Measurements from ENCODE around the gene ODAD4. TPM values are rescaled to one million over a fixed set of nuclear protein-coding genes. Genes with fewer than 3 reads are reported as not detected.

Gene ODAD4
- polyA plus RNA-seq, 1 of the 3 experiments (the other 2 are of a cell fraction), result 1.1 TPM

DNA sequence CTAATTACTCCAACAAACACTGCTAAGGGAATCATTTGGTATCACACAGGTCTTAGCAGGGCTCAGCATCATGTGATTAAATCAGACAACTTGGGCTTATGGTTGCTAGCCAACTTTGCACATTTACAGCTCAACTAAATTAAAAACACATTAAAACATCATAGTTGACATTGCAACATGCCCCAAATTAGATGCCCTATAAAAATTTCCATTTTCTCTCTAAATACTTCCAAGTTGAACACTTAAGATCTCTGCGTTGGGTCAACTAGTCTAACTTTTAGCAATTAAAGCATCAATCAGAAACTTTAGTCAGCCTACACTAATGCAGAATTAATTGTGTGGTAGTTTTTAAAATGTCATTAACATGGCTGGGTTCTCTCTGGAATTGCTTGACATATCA lies 74.7 kb downstream of the ODAD4 start:
- 93% methylated on average over 1 of the region's 1 CpG for WGBS (ENCODE audit: low lambda C conversion rate)
- no peak for TF ChIP-seq ZBTB33 (IDR thresholded peaks at IDR 0.05; ENCODE audit: borderline replicate concordance, low read depth)
- TF ChIP-seq NRF1 (IDR thresholded peaks at IDR 0.05; ENCODE audit: low read depth, low read length), result no peak
- no peak for TF ChIP-seq RAD21 (IDR thresholded peaks at IDR 0.05; ENCODE audit: low read length)
- no peak for TF ChIP-seq CTCF (IDR thresholded peaks at IDR 0.05)
- no peak for TF ChIP-seq GABPA (IDR thresholded peaks at IDR 0.05; ENCODE audit: low read depth)
- TF ChIP-seq, protein P1, sequence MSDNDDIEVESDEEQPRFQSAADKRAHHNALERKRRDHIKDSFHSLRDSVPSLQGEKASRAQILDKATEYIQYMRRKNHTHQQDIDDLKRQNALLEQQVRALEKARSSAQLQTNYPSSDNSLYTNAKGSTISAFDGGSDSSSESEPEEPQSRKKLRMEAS (IDR thresholded peaks at IDR 0.05; ENCODE audit: low read depth), result no peak
- no peak for TF ChIP-seq SIN3A (IDR thresholded peaks at IDR 0.05; ENCODE audit: borderline replicate concordance, low read depth, low read length)
- no peak for TF ChIP-seq MXI1 (IDR thresholded peaks at IDR 0.05; ENCODE audit: low read depth, low read length)
- TF ChIP-seq, protein P2, sequence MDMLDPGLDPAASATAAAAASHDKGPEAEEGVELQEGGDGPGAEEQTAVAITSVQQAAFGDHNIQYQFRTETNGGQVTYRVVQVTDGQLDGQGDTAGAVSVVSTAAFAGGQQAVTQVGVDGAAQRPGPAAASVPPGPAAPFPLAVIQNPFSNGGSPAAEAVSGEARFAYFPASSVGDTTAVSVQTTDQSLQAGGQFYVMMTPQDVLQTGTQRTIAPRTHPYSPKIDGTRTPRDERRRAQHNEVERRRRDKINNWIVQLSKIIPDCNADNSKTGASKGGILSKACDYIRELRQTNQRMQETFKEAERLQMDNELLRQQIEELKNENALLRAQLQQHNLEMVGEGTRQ (IDR thresholded peaks at IDR 0.05; ENCODE audit: borderline replicate concordance, low read depth, low read length), result no peak
- no peak for TF ChIP-seq TEAD4 (IDR thresholded peaks at IDR 0.05; ENCODE audit: borderline replicate concordance, insufficient read depth)
- no peak for TF ChIP-seq RFX5 (IDR thresholded peaks at IDR 0.05; ENCODE audit: low read length)
- no peak for TF ChIP-seq NFIC (IDR thresholded peaks at IDR 0.05; ENCODE audit: borderline replicate concordance)
- no peak for TF ChIP-seq TAF1 (IDR thresholded peaks at IDR 0.05; ENCODE audit: borderline replicate concordance, low read depth, low read length)
- TF ChIP-seq YY1 (IDR thresholded peaks at IDR 0.05; ENCODE audit: low read depth), result no peak
- no peak for TF ChIP-seq RCOR1 (IDR thresholded peaks at IDR 0.05; ENCODE audit: low read length)
- TF ChIP-seq SMC3 (IDR thresholded peaks at IDR 0.05; ENCODE audit: low read depth, low read length), result no peak
- H3K9ac ChIP-seq, result no peak overlapping the region
- H3K4me2 ChIP-seq, result no peak overlapping the region
- DNase-seq, result no peak
- H3K27ac ChIP-seq (ENCODE audit: low read depth in 2 of 2, low read length in 1 of 2), result 0 out of 4 replicates have a peak overlapping the region, but pooled peaks of 1 of the 2 experiments have one; percentile 19
- H3K36me3 ChIP-seq (replicated peaks in 1 of 2; ENCODE audit: control insufficient read depth in 1 of 2, insufficient read depth in 2 of 2, low read length in 1 of 2), result peaks cover 24 to 29% of the 10 kb centered on the region in 2 experiments
- peaks cover 74% of the 10 kb centered on the region for H4K20me1 ChIP-seq (ENCODE audit: insufficient read depth)
- no peaks in the 10 kb centered on the region for H3K9me2 ChIP-seq
- H2AFZ ChIP-seq (ENCODE audit: low read depth), result no peak overlapping the region
- peaks cover 99% of the 10 kb centered on the region for H3K79me2 ChIP-seq (ENCODE audit: insufficient read depth)
- H3K4me3 ChIP-seq (ENCODE audit: low read depth in 2 of 2, low read length in 1 of 2), result no peak overlapping the region
- H3K27me3 ChIP-seq (ENCODE audit: insufficient read depth), result no peaks in the 10 kb centered on the region
- no peaks in the 10 kb centered on the region for H3F3A ChIP-seq (replicated peaks; ENCODE audit: insufficient read depth)
- ChIA-PET POLR2A (interaction anchor here (1.1 kb wide), 1 partner anchor 32 kb away, joined by 5 read pairs; no protein-coding TSS in a partner anchor), CTCF (interaction anchor here (0.8 to 1.9 kb wide), 4 partner anchors 20 to 51 kb away, joined by 3 to 5 read pairs (median 4); no protein-coding TSS in a partner anchor)
- H3K4me1 ChIP-seq (ENCODE audit: control insufficient read depth in 1 of 2, insufficient read depth in 2 of 2, low read depth in 1 of 2, low read length in 1 of 2), result peaks cover 6 to 8% of the 10 kb centered on the region in 2 experiments; a peak in 2 of 4 replicates
- no peaks in the 10 kb centered on the region for H3K9me3 ChIP-seq
